GM23338 (cell line): ENCODE data around the gene EPHX1. TPM values are rescaled to one million over a fixed set of nuclear protein-coding genes. Genes with fewer than 3 reads are reported as not detected.

Experiments used
- ATAC-seq: fragments of 200-7000 bp; cut with Tn5 transposase; 3 replicates; pipeline ENCODE4 v1.9.1; 2020
- DNase-seq: peaks from one replicate; pipeline ENCODE4 v3.0.0-alpha.2; 2015; ENCODE audit warnings: low spot score
- H2AFZ ChIP-seq: fragments of 200-600 bp; sonication (generic); 2 replicates; pipeline ENCODE4 v1.8.0; 2016; ENCODE audit warnings: antibody characterized with exemption, mild to moderate bottlenecking, moderate library complexity
- H3F3A ChIP-seq: fragments of 200-600 bp; sonication (generic); replicated peaks from 2 replicates; pipeline ENCODE4 v1.8.0; 2017; ENCODE audit warnings: antibody characterized with exemption, mixed run types, low read depth
- H3K27ac ChIP-seq: fragments of 200-600 bp; sonication (generic); 2 replicates; pipeline ENCODE4 v1.6.1; 2016; ENCODE audit warnings: low read depth
- H3K27me3 ChIP-seq: fragments of 200-600 bp; sonication (generic); 2 replicates; pipeline ENCODE4 v1.8.0; 2016; ENCODE audit warnings: mild to moderate bottlenecking, mixed run types, moderate library complexity; ENCODE audit not compliant: insufficient read depth
- H3K36me3 ChIP-seq: fragments of 200-600 bp; sonication (generic); 2 replicates; pipeline ENCODE4 v1.8.0; 2016; ENCODE audit warnings: mild to moderate bottlenecking; ENCODE audit not compliant: insufficient read depth
- H3K4me1 ChIP-seq: fragments of 200-600 bp; sonication (generic); 2 replicates; pipeline ENCODE4 v1.8.0; 2016; ENCODE audit warnings: mild to moderate bottlenecking, moderate library complexity; ENCODE audit not compliant: insufficient read depth
- H3K4me2 ChIP-seq: fragments of 200-600 bp; sonication (generic); 2 replicates; pipeline ENCODE4 v1.7.1; 2017; ENCODE audit warnings: mixed run types
- H3K4me3 ChIP-seq: fragments of 200-600 bp; sonication (generic); 2 replicates; pipeline ENCODE4 v1.6.1; 2016; ENCODE audit warnings: mixed run types
- H3K79me2 ChIP-seq: fragments of 200-600 bp; sonication (generic); replicated peaks from 2 replicates; pipeline ENCODE4 v1.8.0; 2017; ENCODE audit warnings: mild to moderate bottlenecking; ENCODE audit not compliant: insufficient read depth
- H3K9me2 ChIP-seq: fragments of 200-600 bp; sonication (generic); 2 replicates; pipeline ENCODE4 v1.8.0; 2017; ENCODE audit not compliant: insufficient read depth
- H4K20me1 ChIP-seq: fragments of 200-600 bp; sonication (generic); replicated peaks from 2 replicates; pipeline ENCODE4 v1.8.0; 2017; ENCODE audit warnings: mild to moderate bottlenecking; ENCODE audit not compliant: insufficient read depth
- H3K27ac Mint-ChIP-seq: 2 replicates; pipeline ENCODE4 v1.8.0; 2020; ENCODE audit warnings: inconsistent platforms, mild to moderate bottlenecking, moderate library complexity, mixed read lengths
- H3K27me3 Mint-ChIP-seq: 3 replicates; pipeline ENCODE4 v1.8.0; 2022; ENCODE audit warnings: low read depth, mild to moderate bottlenecking, moderate library complexity, mixed read lengths, inconsistent platforms; ENCODE audit not compliant: insufficient read depth, poor library complexity
- H3K36me3 Mint-ChIP-seq: 3 replicates; pipeline ENCODE4 v1.8.0; 2021; ENCODE audit warnings: low read depth, mild to moderate bottlenecking, inconsistent platforms, moderate library complexity, mixed read lengths
- H3K4me1 Mint-ChIP-seq: 3 replicates; pipeline ENCODE4 v1.8.0; 2020; ENCODE audit warnings: mild to moderate bottlenecking, inconsistent platforms, mixed read lengths
- H3K4me3 Mint-ChIP-seq: 3 replicates; pipeline ENCODE4 v1.8.0; 2021; ENCODE audit warnings: moderate library complexity, mild to moderate bottlenecking, inconsistent platforms, mixed read lengths
- H3K9me3 Mint-ChIP-seq: 3 replicates; pipeline ENCODE4 v1.8.0; 2020; ENCODE audit warnings: moderate library complexity, mild to moderate bottlenecking, inconsistent platforms, mixed read lengths
- CREB1 ChIP-seq: fragments of 250-450 bp; sonication (Bioruptor Pico); IDR thresholded peaks from 2 replicates; pipeline ENCODE4 v1.5.0; 2020; ENCODE audit warnings: low read depth, mild to moderate bottlenecking, moderate library complexity
- EZH2 ChIP-seq: fragments of 200-600 bp; sonication (generic); IDR thresholded peaks from one replicate; pipeline ENCODE4 v1.8.0; 2017; ENCODE audit warnings: antibody characterized with exemption, mild to moderate bottlenecking, low read depth; ENCODE audit not compliant: unreplicated experiment
- EZH2phosphoT487 ChIP-seq: fragments of 200-600 bp; sonication (generic); IDR thresholded peaks from one replicate; pipeline ENCODE4 v1.8.1; 2018; ENCODE audit warnings: antibody characterized with exemption; ENCODE audit not compliant: unreplicated experiment
- JUNB ChIP-seq: IDR thresholded peaks from one replicate; pipeline ENCODE4 v1.6.1; 2016; ENCODE audit warnings: antibody characterized with exemption; ENCODE audit not compliant: unreplicated experiment
- NANOG ChIP-seq: IDR thresholded peaks from 2 replicates; pipeline ENCODE4 v1.6.1; 2016; ENCODE audit warnings: antibody characterized with exemption, borderline replicate concordance
- POLR2AphosphoS5 ChIP-seq: IDR thresholded peaks from 2 replicates; pipeline ENCODE4 v1.6.1; 2016; ENCODE audit warnings: antibody characterized with exemption, low read depth
- STAT1 ChIP-seq: IDR thresholded peaks from one replicate; pipeline ENCODE4 v1.6.1; 2016; ENCODE audit warnings: antibody characterized with exemption; ENCODE audit not compliant: unreplicated experiment
- ZNF114 ChIP-seq: fragments of 250-450 bp; sonication (Bioruptor Pico); IDR thresholded peaks from 2 replicates; pipeline ENCODE4 v1.5.0; 2020; ENCODE audit warnings: mild to moderate bottlenecking, moderate library complexity
- ZNF331 ChIP-seq: fragments of 250-450 bp; sonication (Bioruptor Pico); IDR thresholded peaks from 2 replicates; pipeline ENCODE4 v1.5.0; 2020; ENCODE audit warnings: low read depth, mild to moderate bottlenecking, moderate library complexity
- polyA plus RNA-seq: library from polyadenylated mRNA; unstranded; fragments of >200 nt; fragmentation: Nextera tagmentation; extraction: Ambion mirVana; gene quantifications from 2 replicates; pipeline ENCODE4 v1.2.1, GENCODE V29; 2016
- total RNA-seq: library from RNA; depleted of rRNA; stranded (reverse); fragments of >200 nt; shearing (Covaris generic); gene quantifications from 2 replicates; pipeline ENCODE4 v1.2.3, GENCODE V29; 2014
- TF ChIP-seq, protein P1 (sequence below): IDR thresholded peaks from 2 replicates; pipeline ENCODE4 v1.6.1; 2016; ENCODE audit warnings: antibody characterized with exemption
- TF ChIP-seq, protein P2 (sequence below), 2 experiments: fragments of 200-600 bp in 1 of 2; sonication (generic) in 1 of 2; conservative IDR thresholded peaks; 2 replicates each; pipeline versions ENCODE4 v1.5.1 to v1.6.1; 2016 to 2017; ENCODE audit warnings: antibody characterized with exemption in 2 of 2, low read depth in 2 of 2, mild to moderate bottlenecking in 2 of 2, moderate library complexity in 1 of 2
- TF ChIP-seq, protein P3 (sequence below): fragments of 250-450 bp; sonication (Bioruptor Pico); IDR thresholded peaks from 2 replicates; pipeline ENCODE4 v1.5.0; 2020; ENCODE audit warnings: mild to moderate bottlenecking, moderate library complexity
- TF ChIP-seq, protein P4 (sequence below): IDR thresholded peaks from one replicate; pipeline ENCODE4 v1.6.1; 2018; ENCODE audit warnings: antibody characterized with exemption; ENCODE audit not compliant: unreplicated experiment

EPHX1 gene
- total and polyA plus RNA-seq, 2 experiments from 2014 or later = 15.3 to 46.5 TPM

DNA sequence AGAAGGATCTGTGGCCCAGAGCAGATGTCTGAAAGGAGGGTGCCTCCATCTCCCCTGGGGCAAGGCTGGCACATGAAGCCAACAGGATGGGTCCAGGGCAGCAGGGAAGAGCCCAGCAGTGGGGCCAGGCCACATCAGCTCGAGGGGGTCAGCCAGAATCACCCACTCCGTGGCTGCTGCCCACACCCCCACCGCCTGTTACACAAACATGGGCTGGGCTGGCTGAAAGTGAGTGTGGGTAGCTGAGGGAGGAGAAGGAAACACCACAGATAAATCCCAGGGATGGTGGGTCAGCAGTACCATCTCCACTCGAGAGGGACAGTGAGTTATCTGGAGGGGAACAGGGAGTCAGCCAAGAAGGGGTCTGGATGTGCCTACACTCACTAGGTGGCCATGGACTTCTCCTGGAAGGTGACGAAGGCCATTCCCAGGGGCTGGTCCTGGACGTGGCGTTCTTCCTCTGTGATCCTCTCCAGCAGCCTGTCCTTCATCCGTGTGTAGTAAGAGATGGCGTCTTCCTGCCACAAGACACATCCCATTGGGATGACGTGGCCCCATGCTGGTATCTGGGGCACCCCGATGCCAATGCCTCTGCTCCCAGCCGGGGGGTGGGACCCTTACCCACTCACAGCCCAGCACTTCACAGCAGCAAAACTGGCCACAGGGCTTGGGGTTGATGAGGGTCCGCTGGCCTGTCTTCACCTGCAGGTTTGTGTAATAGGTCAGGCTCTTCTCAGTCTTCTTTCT lies 52.1 kb downstream of the EPHX1 start:
- peaks cover 9% of the 10 kb centered on the region for H4K20me1 ChIP-seq
- no peaks in the 10 kb centered on the region for H3K27me3 ChIP-seq
- Mint-ChIP-seq H3K27ac (no peak overlapping the region), H3K27me3 (peaks cover 4% of the 10 kb centered on the region), H3K36me3 (peaks cover 80% of the 10 kb centered on the region), H3K4me1 (peaks cover 2% of the 10 kb centered on the region; the same call in 1 of the 3 replicates), H3K9me3 (no peaks in the 10 kb centered on the region), H3K4me3 (no peak overlapping the region)
- H3K9me2 ChIP-seq = no peaks in the 10 kb centered on the region
- H3K79me2 ChIP-seq = no peaks in the 10 kb centered on the region
- H3K4me1 ChIP-seq = no peaks in the 10 kb centered on the region
- no peak overlapping the region for H3K4me2 ChIP-seq
- H3F3A ChIP-seq = 0 out of 2 replicates have a peak, but pooled peaks cover 4% of the 10 kb centered on the region
- peaks cover 35% of the 10 kb centered on the region for H3K36me3 ChIP-seq
- ATAC-seq = no peak
- TF ChIP-seq NANOG (no peak), EZH2 (no peak), EZH2phosphoT487 (no peak), CREB1 (CRISPR knock-in tag) (no peak), ZNF331 (no peak), POLR2AphosphoS5 (no peak), STAT1 (no peak), ZNF114 (no peak), JUNB (no peak)
- TF ChIP-seq, protein P1, sequence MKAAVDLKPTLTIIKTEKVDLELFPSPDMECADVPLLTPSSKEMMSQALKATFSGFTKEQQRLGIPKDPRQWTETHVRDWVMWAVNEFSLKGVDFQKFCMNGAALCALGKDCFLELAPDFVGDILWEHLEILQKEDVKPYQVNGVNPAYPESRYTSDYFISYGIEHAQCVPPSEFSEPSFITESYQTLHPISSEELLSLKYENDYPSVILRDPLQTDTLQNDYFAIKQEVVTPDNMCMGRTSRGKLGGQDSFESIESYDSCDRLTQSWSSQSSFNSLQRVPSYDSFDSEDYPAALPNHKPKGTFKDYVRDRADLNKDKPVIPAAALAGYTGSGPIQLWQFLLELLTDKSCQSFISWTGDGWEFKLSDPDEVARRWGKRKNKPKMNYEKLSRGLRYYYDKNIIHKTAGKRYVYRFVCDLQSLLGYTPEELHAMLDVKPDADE = no peak
- TF ChIP-seq, protein P2, sequence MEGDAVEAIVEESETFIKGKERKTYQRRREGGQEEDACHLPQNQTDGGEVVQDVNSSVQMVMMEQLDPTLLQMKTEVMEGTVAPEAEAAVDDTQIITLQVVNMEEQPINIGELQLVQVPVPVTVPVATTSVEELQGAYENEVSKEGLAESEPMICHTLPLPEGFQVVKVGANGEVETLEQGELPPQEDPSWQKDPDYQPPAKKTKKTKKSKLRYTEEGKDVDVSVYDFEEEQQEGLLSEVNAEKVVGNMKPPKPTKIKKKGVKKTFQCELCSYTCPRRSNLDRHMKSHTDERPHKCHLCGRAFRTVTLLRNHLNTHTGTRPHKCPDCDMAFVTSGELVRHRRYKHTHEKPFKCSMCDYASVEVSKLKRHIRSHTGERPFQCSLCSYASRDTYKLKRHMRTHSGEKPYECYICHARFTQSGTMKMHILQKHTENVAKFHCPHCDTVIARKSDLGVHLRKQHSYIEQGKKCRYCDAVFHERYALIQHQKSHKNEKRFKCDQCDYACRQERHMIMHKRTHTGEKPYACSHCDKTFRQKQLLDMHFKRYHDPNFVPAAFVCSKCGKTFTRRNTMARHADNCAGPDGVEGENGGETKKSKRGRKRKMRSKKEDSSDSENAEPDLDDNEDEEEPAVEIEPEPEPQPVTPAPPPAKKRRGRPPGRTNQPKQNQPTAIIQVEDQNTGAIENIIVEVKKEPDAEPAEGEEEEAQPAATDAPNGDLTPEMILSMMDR (conservative IDR thresholded peaks at IDR 0.05; ENCODE audit: low read depth in 2 of 2) = no peak
- TF ChIP-seq, protein P3, sequence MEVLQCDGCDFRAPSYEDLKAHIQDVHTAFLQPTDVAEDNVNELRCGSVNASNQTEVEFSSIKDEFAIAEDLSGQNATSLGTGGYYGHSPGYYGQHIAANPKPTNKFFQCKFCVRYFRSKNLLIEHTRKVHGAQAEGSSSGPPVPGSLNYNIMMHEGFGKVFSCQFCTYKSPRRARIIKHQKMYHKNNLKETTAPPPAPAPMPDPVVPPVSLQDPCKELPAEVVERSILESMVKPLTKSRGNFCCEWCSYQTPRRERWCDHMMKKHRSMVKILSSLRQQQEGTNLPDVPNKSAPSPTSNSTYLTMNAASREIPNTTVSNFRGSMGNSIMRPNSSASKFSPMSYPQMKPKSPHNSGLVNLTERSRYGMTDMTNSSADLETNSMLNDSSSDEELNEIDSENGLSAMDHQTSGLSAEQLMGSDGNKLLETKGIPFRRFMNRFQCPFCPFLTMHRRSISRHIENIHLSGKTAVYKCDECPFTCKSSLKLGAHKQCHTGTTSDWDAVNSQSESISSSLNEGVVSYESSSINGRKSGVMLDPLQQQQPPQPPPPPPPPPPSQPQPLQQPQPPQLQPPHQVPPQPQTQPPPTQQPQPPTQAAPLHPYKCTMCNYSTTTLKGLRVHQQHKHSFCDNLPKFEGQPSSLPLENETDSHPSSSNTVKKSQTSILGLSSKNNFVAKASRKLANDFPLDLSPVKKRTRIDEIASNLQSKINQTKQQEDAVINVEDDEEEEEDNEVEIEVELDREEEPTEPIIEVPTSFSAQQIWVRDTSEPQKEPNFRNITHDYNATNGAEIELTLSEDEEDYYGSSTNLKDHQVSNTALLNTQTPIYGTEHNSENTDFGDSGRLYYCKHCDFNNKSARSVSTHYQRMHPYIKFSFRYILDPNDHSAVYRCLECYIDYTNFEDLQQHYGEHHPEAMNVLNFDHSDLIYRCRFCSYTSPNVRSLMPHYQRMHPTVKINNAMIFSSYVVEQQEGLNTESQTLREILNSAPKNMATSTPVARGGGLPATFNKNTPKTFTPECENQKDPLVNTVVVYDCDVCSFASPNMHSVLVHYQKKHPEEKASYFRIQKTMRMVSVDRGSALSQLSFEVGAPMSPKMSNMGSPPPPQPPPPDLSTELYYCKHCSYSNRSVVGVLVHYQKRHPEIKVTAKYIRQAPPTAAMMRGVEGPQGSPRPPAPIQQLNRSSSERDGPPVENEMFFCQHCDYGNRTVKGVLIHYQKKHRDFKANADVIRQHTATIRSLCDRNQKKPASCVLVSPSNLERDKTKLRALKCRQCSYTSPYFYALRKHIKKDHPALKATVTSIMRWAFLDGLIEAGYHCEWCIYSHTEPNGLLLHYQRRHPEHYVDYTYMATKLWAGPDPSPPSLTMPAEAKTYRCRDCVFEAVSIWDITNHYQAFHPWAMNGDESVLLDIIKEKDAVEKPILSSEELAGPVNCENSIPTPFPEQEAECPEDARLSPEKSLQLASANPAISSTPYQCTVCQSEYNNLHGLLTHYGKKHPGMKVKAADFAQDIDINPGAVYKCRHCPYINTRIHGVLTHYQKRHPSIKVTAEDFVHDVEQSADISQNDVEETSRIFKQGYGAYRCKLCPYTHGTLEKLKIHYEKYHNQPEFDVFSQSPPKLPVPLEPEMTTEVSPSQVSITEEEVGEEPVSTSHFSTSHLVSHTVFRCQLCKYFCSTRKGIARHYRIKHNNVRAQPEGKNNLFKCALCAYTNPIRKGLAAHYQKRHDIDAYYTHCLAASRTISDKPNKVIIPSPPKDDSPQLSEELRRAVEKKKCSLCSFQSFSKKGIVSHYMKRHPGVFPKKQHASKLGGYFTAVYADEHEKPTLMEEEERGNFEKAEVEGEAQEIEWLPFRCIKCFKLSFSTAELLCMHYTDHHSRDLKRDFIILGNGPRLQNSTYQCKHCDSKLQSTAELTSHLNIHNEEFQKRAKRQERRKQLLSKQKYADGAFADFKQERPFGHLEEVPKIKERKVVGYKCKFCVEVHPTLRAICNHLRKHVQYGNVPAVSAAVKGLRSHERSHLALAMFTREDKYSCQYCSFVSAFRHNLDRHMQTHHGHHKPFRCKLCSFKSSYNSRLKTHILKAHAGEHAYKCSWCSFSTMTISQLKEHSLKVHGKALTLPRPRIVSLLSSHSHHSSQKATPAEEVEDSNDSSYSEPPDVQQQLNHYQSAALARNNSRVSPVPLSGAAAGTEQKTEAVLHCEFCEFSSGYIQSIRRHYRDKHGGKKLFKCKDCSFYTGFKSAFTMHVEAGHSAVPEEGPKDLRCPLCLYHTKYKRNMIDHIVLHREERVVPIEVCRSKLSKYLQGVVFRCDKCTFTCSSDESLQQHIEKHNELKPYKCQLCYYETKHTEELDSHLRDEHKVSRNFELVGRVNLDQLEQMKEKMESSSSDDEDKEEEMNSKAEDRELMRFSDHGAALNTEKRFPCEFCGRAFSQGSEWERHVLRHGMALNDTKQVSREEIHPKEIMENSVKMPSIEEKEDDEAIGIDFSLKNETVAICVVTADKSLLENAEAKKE (CRISPR knock-in tag) = no peak
- TF ChIP-seq, protein P4, sequence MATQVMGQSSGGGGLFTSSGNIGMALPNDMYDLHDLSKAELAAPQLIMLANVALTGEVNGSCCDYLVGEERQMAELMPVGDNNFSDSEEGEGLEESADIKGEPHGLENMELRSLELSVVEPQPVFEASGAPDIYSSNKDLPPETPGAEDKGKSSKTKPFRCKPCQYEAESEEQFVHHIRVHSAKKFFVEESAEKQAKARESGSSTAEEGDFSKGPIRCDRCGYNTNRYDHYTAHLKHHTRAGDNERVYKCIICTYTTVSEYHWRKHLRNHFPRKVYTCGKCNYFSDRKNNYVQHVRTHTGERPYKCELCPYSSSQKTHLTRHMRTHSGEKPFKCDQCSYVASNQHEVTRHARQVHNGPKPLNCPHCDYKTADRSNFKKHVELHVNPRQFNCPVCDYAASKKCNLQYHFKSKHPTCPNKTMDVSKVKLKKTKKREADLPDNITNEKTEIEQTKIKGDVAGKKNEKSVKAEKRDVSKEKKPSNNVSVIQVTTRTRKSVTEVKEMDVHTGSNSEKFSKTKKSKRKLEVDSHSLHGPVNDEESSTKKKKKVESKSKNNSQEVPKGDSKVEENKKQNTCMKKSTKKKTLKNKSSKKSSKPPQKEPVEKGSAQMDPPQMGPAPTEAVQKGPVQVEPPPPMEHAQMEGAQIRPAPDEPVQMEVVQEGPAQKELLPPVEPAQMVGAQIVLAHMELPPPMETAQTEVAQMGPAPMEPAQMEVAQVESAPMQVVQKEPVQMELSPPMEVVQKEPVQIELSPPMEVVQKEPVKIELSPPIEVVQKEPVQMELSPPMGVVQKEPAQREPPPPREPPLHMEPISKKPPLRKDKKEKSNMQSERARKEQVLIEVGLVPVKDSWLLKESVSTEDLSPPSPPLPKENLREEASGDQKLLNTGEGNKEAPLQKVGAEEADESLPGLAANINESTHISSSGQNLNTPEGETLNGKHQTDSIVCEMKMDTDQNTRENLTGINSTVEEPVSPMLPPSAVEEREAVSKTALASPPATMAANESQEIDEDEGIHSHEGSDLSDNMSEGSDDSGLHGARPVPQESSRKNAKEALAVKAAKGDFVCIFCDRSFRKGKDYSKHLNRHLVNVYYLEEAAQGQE = no peak
- H2AFZ ChIP-seq = no peak overlapping the region
- H3K4me3 ChIP-seq = no peak overlapping the region
- DNase-seq = no peak
- H3K27ac ChIP-seq = no peak overlapping the region
